NAMALWA (cell line): ENCODE results near the gene MGAT5.

Experiments
- DNase-seq: peaks from one replicate; pipeline ENCODE4 v3.0.0-alpha.2; 2015; ENCODE audit warnings: low spot score

MGAT5 gene

GRCh38 chr2:134337631-134338030 is 83.8 kb downstream of the MGAT5 start:
- no peak for DNase-seq

GRCh38 chr2:134338208-134338607 is 84.3 kb downstream of the MGAT5 start:
- no peak for DNase-seq

- no peak for DNase-seq
These were observed 87.6 kb downstream of the MGAT5 start for GRCh38 chr2:134341476-134341875.

GRCh38 chr2:134344954-134345697 is 91.3 kb downstream of the MGAT5 start:
- no peak for DNase-seq

- DNase-seq, result no peak
These were observed 92.3 kb downstream of the MGAT5 start for GRCh38 chr2:134346141-134346540.

- no peak for DNase-seq
These were observed 93.9 kb downstream of the MGAT5 start for GRCh38 chr2:134347756-134348155.

- no peak for DNase-seq
These were observed 94.4 kb downstream of the MGAT5 start for GRCh38 chr2:134348239-134348638.

GRCh38 chr2:134348760-134349159 is 94.9 kb downstream of the MGAT5 start:
- DNase-seq, result no peak

GRCh38 chr2:134351016-134351415 is 97.1 kb downstream of the MGAT5 start:
- DNase-seq, result no peak

- DNase-seq, result no peak
These were observed 98.0 kb downstream of the MGAT5 start for GRCh38 chr2:134351899-134352298.

- DNase-seq, result no peak
These were observed 99.0 kb downstream of the MGAT5 start for GRCh38 chr2:134352844-134353243.

GRCh38 chr2:134354611-134355010 is 100.7 kb downstream of the MGAT5 start:
- no peak for DNase-seq

GRCh38 chr2:134357814-134358213 is 103.9 kb downstream of the MGAT5 start:
- DNase-seq, result no peak

- no peak for DNase-seq
These were observed 105.7 kb downstream of the MGAT5 start for GRCh38 chr2:134359367-134360081.

- no peak for DNase-seq
These were observed 107.0 kb downstream of the MGAT5 start for GRCh38 chr2:134360745-134361487.

GRCh38 chr2:134361648-134362047 is 107.8 kb downstream of the MGAT5 start:
- no peak for DNase-seq

GRCh38 chr2:134362152-134362668 is 108.3 kb downstream of the MGAT5 start:
- DNase-seq, result no peak

- DNase-seq, result no peak
These were observed 108.9 kb downstream of the MGAT5 start for GRCh38 chr2:134362740-134363139.

- peak; percentile 28 for DNase-seq
These were observed 111.5 kb downstream of the MGAT5 start for GRCh38 chr2:134365356-134365755.

- DNase-seq, result no peak
These were observed 112.5 kb downstream of the MGAT5 start for GRCh38 chr2:134366359-134366758.

- DNase-seq, result no peak
These were observed 113.3 kb downstream of the MGAT5 start for GRCh38 chr2:134367213-134367612.

GRCh38 chr2:134368009-134368817 is 114.3 kb downstream of the MGAT5 start:
- no peak for DNase-seq
